HEK293 (cell line): Measurements from ENCODE around the gene PLS1.
A peak's percentile ranks its signal among the peaks of the same experiment; 100 is the strongest.

Source experiments
- CTCF ChIA-PET: fragments of 350-600 bp; formaldehyde crosslinking; extraction: SDS; loops from one replicate; lab custom pipeline; 2021; ENCODE audit warnings: antibody characterized with exemption; lab: Yijun Ruan, JAX
- POLR2A ChIA-PET: fragments of 300-600 bp; formaldehyde crosslinking; extraction: SDS; loops from one replicate; lab custom pipeline; 2020; ENCODE audit warnings: antibody characterized with exemption, inconsistent platforms; lab: Yijun Ruan, JAX
- H3K27ac ChIP-seq: fragments of 200-500 bp; sonication (Bioruptor generic); 2 replicates; pipeline ENCODE4 v1.5.1; 2014; ENCODE audit warnings: low read depth, low read length, control low read depth, inconsistent platforms; ENCODE audit errors: extremely low read depth
- H3K36me3 ChIP-seq, 2 experiments: fragments of 200-500 bp in 1 of 2; sonication (Bioruptor generic) in 1 of 2; 1 replicate in 1 of 2; 2 replicates in 1 of 2; pipeline ENCODE4 v1.5.1; 2014 to 2017; ENCODE audit warnings: inconsistent platforms in 2 of 2, low read length in 2 of 2; ENCODE audit not compliant: control insufficient read depth in 2 of 2, insufficient read depth in 1 of 2
- H3K4me1 ChIP-seq: fragments of 200-500 bp; sonication (Bioruptor generic); 2 replicates; pipeline ENCODE4 v1.5.1; 2014; ENCODE audit warnings: mild to moderate bottlenecking, low read length, inconsistent platforms; ENCODE audit not compliant: control insufficient read depth, insufficient read depth
- H3K4me3 ChIP-seq: 2 replicates; pipeline ENCODE4 v1.5.1; 2011; ENCODE audit warnings: low read depth, mild to moderate bottlenecking, control low read depth, low read length, moderate library complexity
- H3K9me3 ChIP-seq: fragments of 200-500 bp; sonication (Bioruptor generic); 2 replicates; pipeline ENCODE4 v1.5.1; 2014; ENCODE audit warnings: low read depth, low read length, inconsistent platforms; ENCODE audit not compliant: control insufficient read depth, insufficient read depth
- EGR2 ChIP-seq: fragments of 450-650 bp; formaldehyde crosslinking; IDR thresholded peaks from 2 replicates; pipeline ENCODE4 v1.5.1; 2016; ENCODE audit warnings: low read depth, missing biosample characterization, missing genetic modification characterization
- KLF9 ChIP-seq: fragments of 450-650 bp; formaldehyde crosslinking; IDR thresholded peaks from 2 replicates; pipeline ENCODE4 v1.5.1; 2016; ENCODE audit warnings: missing biosample characterization, missing genetic modification characterization, low read depth
- MYNN ChIP-seq: fragments of 450-650 bp; formaldehyde crosslinking; IDR thresholded peaks from 2 replicates; pipeline ENCODE4 v1.5.1; 2016; ENCODE audit warnings: missing biosample characterization, missing genetic modification characterization, borderline replicate concordance
- PRDM4 ChIP-seq: fragments of 450-650 bp; formaldehyde crosslinking; IDR thresholded peaks from 2 replicates; pipeline ENCODE4 v1.5.1; 2017; ENCODE audit warnings: missing biosample characterization, missing genetic modification characterization
- YY2 ChIP-seq: fragments of 450-650 bp; formaldehyde crosslinking; IDR thresholded peaks from 2 replicates; pipeline ENCODE4 v1.5.1; 2016; ENCODE audit warnings: missing biosample characterization, missing genetic modification characterization
- ZBTB44 ChIP-seq: fragments of 450-650 bp; IDR thresholded peaks from 2 replicates; pipeline ENCODE4 v1.5.1; 2018; ENCODE audit warnings: missing biosample characterization, mild to moderate bottlenecking, missing genetic modification characterization
- ZBTB48 ChIP-seq: fragments of 450-650 bp; formaldehyde crosslinking; IDR thresholded peaks from 2 replicates; pipeline ENCODE4 v1.5.1; 2016; ENCODE audit warnings: missing biosample characterization, missing genetic modification characterization
- ZFP69B ChIP-seq: fragments of 450-650 bp; formaldehyde crosslinking; IDR thresholded peaks from 2 replicates; pipeline ENCODE4 v1.5.1; 2016; ENCODE audit warnings: missing biosample characterization, missing genetic modification characterization
- ZNF157 ChIP-seq: fragments of 450-650 bp; formaldehyde crosslinking; IDR thresholded peaks from 2 replicates; pipeline ENCODE4 v1.5.1; 2016; ENCODE audit warnings: missing biosample characterization, missing genetic modification characterization
- ZNF335 ChIP-seq: fragments of 450-650 bp; formaldehyde crosslinking; conservative IDR thresholded peaks from 2 replicates; pipeline ENCODE4 v1.5.1; 2016; ENCODE audit warnings: missing biosample characterization, missing genetic modification characterization
- ZNF473 ChIP-seq: fragments of 450-650 bp; formaldehyde crosslinking; IDR thresholded peaks from 2 replicates; pipeline ENCODE4 v1.5.1; 2017; ENCODE audit warnings: missing biosample characterization, missing genetic modification characterization
- ZNF558 ChIP-seq: fragments of 450-650 bp; formaldehyde crosslinking; IDR thresholded peaks from 2 replicates; pipeline ENCODE4 v1.5.1; 2016; ENCODE audit warnings: missing biosample characterization, missing genetic modification characterization
- ZNF580 ChIP-seq: fragments of 450-650 bp; formaldehyde crosslinking; IDR thresholded peaks from 2 replicates; pipeline ENCODE4 v1.5.1; 2016; ENCODE audit warnings: missing biosample characterization, missing genetic modification characterization
- TF ChIP-seq, protein P1 (sequence below): fragments of 450-650 bp; formaldehyde crosslinking; IDR thresholded peaks from 2 replicates; pipeline ENCODE4 v1.5.1; 2017; ENCODE audit warnings: missing biosample characterization, missing genetic modification characterization
- TF ChIP-seq, protein P2 (sequence below): fragments of 450-650 bp; formaldehyde crosslinking; IDR thresholded peaks from 2 replicates; pipeline ENCODE4 v1.5.1; 2017; ENCODE audit warnings: missing biosample characterization, mild to moderate bottlenecking, missing genetic modification characterization, moderate library complexity
- TF ChIP-seq, protein P3 (sequence below): fragments of 450-650 bp; formaldehyde crosslinking; IDR thresholded peaks from 2 replicates; pipeline ENCODE4 v1.5.1; 2016; ENCODE audit warnings: missing biosample characterization, missing genetic modification characterization

The PLS1 gene

GRCh38 chr3:142624341-142625152 lies 28.4 kb downstream of the PLS1 start:
- TF ChIP-seq, protein P1, sequence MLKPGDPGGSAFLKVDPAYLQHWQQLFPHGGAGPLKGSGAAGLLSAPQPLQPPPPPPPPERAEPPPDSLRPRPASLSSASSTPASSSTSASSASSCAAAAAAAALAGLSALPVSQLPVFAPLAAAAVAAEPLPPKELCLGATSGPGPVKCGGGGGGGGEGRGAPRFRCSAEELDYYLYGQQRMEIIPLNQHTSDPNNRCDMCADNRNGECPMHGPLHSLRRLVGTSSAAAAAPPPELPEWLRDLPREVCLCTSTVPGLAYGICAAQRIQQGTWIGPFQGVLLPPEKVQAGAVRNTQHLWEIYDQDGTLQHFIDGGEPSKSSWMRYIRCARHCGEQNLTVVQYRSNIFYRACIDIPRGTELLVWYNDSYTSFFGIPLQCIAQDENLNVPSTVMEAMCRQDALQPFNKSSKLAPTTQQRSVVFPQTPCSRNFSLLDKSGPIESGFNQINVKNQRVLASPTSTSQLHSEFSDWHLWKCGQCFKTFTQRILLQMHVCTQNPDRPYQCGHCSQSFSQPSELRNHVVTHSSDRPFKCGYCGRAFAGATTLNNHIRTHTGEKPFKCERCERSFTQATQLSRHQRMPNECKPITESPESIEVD: peak; percentile 84
- no peak for TF ChIP-seq ZNF580 (tag by site-specific recombination)
- no peak overlapping the region for H3K27ac ChIP-seq
- no peaks in the 10 kb centered on the region for H3K9me3 ChIP-seq
- peaks cover 11% of the 10 kb centered on the region; the same call in 1 of the 2 replicates for H3K4me1 ChIP-seq
- POLR2A ChIA-PET: no interaction called here
- H3K36me3 ChIP-seq: no peaks in the 10 kb centered on the region
- CTCF ChIA-PET: interaction anchor here (0.5 to 2.0 kb wide), 5 partner anchors 15 to 113 kb away, joined by 3 to 5 read pairs (median 4); no protein-coding TSS in a partner anchor
- H3K4me3 ChIP-seq: no peak overlapping the region

DNA sequence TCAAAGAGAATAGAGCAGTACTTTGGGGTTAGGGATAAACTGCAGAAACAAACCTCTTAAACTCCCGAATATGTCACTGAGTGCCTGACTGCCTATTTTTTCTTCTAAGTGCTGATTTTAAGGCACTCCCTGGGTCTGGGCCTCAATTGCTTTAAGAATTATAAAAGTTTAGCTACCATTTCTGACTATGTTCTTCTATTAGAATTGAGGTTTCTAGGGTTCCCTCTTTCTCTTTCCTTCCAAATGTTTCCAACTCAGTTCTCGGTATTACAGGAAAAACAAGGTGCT lies 28.9 kb downstream of the PLS1 start:
- TF ChIP-seq PRDM4 (tag by site-specific recombination) (peak; percentile 72; the same call in 1 of the 2 replicates), ZBTB48 (peak; percentile 65; the same call in 1 of the 2 replicates)
- TF ChIP-seq, protein P1: no peak
- TF ChIP-seq, all 188 proteins: peak for 2
- CTCF ChIA-PET: interaction anchor here (0.5 to 2.0 kb wide), 3 partner anchors 14 to 38 kb away, joined by 3 to 5 read pairs (median 3); no protein-coding TSS in a partner anchor
- no peaks in the 10 kb centered on the region for H3K9me3 ChIP-seq
- POLR2A ChIA-PET: no interaction called here
- H3K36me3 ChIP-seq: no peaks in the 10 kb centered on the region
- H3K4me1 ChIP-seq: peaks cover 11% of the 10 kb centered on the region; the same call in 1 of the 2 replicates
- H3K27ac ChIP-seq: no peak overlapping the region
- no peak overlapping the region for H3K4me3 ChIP-seq

DNA sequence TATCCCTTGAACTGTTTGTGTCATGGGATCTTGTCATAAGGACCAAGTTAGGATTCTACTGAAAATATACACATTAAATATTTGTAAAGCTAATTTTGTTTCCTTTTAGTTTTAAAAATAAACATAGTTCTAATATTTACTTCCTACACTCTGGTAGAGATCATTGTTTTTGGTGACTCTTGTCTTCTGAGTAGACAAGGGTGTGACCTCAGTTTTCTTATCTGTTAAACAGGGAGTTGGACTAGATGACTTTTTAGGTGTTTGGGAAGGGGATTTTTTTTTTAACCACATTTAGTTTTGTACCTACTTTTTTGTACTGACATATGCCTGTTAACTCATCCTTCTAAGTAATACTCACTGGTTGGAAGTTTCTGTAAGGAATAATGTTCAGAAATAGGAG lies 30.8 kb downstream of the PLS1 start:
- Histone ChIP-seq H3K27ac (no peak overlapping the region), H3K4me3 (no peak overlapping the region), H3K36me3 (no peaks in the 10 kb centered on the region), H3K4me1 (peaks cover 11% of the 10 kb centered on the region; the same call in 1 of the 2 replicates), H3K9me3 (no peaks in the 10 kb centered on the region)
- ChIA-PET POLR2A (no interaction called here), CTCF (interaction anchor here (0.7 kb wide), 1 partner anchor 10 kb away, joined by 3 read pairs; no protein-coding TSS in a partner anchor)
- TF ChIP-seq, protein P2, sequence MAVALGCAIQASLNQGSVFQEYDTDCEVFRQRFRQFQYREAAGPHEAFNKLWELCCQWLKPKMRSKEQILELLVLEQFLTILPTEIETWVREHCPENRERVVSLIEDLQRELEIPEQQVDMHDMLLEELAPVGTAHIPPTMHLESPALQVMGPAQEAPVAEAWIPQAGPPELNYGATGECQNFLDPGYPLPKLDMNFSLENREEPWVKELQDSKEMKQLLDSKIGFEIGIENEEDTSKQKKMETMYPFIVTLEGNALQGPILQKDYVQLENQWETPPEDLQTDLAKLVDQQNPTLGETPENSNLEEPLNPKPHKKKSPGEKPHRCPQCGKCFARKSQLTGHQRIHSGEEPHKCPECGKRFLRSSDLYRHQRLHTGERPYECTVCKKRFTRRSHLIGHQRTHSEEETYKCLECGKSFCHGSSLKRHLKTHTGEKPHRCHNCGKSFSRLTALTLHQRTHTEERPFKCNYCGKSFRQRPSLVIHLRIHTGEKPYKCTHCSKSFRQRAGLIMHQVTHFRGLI: no peak
- no peak for TF ChIP-seq MYNN (tag by site-specific recombination)
- TF ChIP-seq KLF9 (tag by site-specific recombination): no peak
- TF ChIP-seq ZFP69B: no peak
- no peak for TF ChIP-seq ZNF473 (tag by site-specific recombination)
- TF ChIP-seq ZNF558 (tag by site-specific recombination): no peak
- TF ChIP-seq ZNF157 (tag by site-specific recombination): no peak
- no peak for TF ChIP-seq ZNF335 (tag by site-specific recombination)
- TF ChIP-seq YY2 (tag by site-specific recombination): no peak
- no peak for TF ChIP-seq EGR2 (tag by site-specific recombination)
- TF ChIP-seq, protein P3, sequence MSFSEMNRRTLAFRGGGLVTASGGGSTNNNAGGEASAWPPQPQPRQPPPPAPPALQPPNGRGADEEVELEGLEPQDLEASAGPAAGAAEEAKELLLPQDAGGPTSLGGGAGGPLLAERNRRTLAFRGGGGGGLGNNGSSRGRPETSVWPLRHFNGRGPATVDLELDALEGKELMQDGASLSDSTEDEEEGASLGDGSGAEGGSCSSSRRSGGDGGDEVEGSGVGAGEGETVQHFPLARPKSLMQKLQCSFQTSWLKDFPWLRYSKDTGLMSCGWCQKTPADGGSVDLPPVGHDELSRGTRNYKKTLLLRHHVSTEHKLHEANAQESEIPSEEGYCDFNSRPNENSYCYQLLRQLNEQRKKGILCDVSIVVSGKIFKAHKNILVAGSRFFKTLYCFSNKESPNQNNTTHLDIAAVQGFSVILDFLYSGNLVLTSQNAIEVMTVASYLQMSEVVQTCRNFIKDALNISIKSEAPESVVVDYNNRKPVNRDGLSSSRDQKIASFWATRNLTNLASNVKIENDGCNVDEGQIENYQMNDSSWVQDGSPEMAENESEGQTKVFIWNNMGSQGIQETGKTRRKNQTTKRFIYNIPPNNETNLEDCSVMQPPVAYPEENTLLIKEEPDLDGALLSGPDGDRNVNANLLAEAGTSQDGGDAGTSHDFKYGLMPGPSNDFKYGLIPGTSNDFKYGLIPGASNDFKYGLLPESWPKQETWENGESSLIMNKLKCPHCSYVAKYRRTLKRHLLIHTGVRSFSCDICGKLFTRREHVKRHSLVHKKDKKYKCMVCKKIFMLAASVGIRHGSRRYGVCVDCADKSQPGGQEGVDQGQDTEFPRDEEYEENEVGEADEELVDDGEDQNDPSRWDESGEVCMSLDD (tag by site-specific recombination): no peak
- no peak for TF ChIP-seq ZBTB44 (tag by site-specific recombination)
